Measurements from ENCODE around the gene ZBTB7B.
A peak's percentile ranks its signal among the peaks of the same experiment; 100 is the strongest.

DNA sequence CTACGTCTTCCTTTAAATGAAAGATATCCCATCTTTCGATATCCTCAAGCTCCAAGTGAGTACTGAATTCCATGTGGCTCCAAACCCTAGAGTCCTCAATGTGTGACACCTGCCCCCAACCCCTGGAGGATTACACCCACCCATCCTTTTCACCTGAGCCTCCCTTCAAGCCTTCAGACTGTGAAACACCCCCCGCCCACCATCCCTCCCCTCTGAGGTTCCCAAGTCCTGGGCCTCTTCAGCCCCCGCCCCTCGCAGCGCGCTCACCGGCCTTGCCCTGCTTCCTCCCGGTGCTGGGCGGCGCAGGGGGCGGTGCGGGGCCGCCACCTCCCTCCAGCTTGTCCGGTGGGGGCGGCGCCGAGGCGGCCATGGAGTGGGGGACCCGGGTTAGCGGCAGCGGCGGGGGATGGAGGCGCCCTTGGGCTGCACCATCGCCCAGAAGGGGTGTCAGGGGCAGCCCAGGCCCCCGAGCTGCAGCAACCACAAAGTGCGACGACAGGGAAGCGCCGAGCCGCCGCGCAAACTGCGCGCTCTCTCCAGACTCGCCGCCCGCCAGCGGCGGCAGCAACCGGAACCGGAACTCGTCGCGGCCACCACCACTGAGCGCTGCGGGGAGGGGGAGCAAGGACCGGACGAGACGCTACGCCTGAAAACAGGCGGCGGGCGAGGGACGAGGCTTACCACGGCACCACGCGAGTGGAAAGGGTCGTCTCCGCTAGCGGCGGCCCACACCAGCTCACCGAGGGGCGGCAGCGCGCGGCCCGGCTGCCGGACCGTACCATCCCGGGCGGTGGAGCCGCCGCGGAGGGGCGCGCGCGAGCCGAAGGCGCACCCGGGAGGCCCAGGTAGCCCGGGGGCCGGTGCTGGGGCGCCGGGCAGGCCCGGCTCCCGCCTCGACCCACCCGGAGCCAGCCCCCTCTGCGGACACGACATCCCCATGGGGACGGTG, 41.1 kb upstream of the ZBTB7B start, which contains the start of gene PYGO2:
- TF ChIP-seq FOXK1 (CRISPR knock-in tag; IDR thresholded peaks at IDR 0.05; ENCODE audit: borderline replicate concordance): no peak
- TF ChIP-seq, protein P1, sequence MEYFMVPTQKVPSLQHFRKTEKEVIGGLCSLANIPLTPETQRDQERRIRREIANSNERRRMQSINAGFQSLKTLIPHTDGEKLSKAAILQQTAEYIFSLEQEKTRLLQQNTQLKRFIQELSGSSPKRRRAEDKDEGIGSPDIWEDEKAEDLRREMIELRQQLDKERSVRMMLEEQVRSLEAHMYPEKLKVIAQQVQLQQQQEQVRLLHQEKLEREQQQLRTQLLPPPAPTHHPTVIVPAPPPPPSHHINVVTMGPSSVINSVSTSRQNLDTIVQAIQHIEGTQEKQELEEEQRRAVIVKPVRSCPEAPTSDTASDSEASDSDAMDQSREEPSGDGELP (CRISPR knock-in tag; IDR thresholded peaks at IDR 0.05; ENCODE audit: borderline replicate concordance): peak; percentile 78
- TF ChIP-seq, protein P2, sequence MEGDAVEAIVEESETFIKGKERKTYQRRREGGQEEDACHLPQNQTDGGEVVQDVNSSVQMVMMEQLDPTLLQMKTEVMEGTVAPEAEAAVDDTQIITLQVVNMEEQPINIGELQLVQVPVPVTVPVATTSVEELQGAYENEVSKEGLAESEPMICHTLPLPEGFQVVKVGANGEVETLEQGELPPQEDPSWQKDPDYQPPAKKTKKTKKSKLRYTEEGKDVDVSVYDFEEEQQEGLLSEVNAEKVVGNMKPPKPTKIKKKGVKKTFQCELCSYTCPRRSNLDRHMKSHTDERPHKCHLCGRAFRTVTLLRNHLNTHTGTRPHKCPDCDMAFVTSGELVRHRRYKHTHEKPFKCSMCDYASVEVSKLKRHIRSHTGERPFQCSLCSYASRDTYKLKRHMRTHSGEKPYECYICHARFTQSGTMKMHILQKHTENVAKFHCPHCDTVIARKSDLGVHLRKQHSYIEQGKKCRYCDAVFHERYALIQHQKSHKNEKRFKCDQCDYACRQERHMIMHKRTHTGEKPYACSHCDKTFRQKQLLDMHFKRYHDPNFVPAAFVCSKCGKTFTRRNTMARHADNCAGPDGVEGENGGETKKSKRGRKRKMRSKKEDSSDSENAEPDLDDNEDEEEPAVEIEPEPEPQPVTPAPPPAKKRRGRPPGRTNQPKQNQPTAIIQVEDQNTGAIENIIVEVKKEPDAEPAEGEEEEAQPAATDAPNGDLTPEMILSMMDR (IDR thresholded peaks at IDR 0.05 in 2 of 3, conservative IDR thresholded peaks at IDR 0.05 in 1 of 3; ENCODE audit: insufficient read depth in 2 of 3, low read depth in 1 of 3, low read length in 3 of 3): peak; percentile 64 to 86 (median 70)
- TF ChIP-seq, protein P3, sequence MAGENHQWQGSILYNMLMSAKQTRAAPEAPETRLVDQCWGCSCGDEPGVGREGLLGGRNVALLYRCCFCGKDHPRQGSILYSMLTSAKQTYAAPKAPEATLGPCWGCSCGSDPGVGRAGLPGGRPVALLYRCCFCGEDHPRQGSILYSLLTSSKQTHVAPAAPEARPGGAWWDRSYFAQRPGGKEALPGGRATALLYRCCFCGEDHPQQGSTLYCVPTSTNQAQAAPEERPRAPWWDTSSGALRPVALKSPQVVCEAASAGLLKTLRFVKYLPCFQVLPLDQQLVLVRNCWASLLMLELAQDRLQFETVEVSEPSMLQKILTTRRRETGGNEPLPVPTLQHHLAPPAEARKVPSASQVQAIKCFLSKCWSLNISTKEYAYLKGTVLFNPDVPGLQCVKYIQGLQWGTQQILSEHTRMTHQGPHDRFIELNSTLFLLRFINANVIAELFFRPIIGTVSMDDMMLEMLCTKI (IDR thresholded peaks at IDR 0.05; ENCODE audit: partially characterized antibody): no peak
- TF ChIP-seq, protein P4, sequence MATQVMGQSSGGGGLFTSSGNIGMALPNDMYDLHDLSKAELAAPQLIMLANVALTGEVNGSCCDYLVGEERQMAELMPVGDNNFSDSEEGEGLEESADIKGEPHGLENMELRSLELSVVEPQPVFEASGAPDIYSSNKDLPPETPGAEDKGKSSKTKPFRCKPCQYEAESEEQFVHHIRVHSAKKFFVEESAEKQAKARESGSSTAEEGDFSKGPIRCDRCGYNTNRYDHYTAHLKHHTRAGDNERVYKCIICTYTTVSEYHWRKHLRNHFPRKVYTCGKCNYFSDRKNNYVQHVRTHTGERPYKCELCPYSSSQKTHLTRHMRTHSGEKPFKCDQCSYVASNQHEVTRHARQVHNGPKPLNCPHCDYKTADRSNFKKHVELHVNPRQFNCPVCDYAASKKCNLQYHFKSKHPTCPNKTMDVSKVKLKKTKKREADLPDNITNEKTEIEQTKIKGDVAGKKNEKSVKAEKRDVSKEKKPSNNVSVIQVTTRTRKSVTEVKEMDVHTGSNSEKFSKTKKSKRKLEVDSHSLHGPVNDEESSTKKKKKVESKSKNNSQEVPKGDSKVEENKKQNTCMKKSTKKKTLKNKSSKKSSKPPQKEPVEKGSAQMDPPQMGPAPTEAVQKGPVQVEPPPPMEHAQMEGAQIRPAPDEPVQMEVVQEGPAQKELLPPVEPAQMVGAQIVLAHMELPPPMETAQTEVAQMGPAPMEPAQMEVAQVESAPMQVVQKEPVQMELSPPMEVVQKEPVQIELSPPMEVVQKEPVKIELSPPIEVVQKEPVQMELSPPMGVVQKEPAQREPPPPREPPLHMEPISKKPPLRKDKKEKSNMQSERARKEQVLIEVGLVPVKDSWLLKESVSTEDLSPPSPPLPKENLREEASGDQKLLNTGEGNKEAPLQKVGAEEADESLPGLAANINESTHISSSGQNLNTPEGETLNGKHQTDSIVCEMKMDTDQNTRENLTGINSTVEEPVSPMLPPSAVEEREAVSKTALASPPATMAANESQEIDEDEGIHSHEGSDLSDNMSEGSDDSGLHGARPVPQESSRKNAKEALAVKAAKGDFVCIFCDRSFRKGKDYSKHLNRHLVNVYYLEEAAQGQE (IDR thresholded peaks at IDR 0.05; ENCODE audit: borderline replicate concordance): peak; percentile 52
- TF ChIP-seq, protein P4 (CRISPR knock-in tag; IDR thresholded peaks at IDR 0.05; ENCODE audit: low read depth): peak; percentile 88
- TF ChIP-seq CHD4 (IDR thresholded peaks at IDR 0.05; ENCODE audit: insufficient read depth, insufficient replicate concordance, low read depth, low read length, poor library complexity, severe bottlenecking): no peak
- TF ChIP-seq POLR2A (conservative IDR thresholded peaks at IDR 0.05): peak; percentile 92
- TF ChIP-seq DACH1 (IDR thresholded peaks at IDR 0.05; ENCODE audit: partially characterized antibody): no peak
- peak; percentile 88 for TF ChIP-seq PCBP1 (IDR thresholded peaks at IDR 0.05; ENCODE audit: low read depth, low read length, poor library complexity, severe bottlenecking)

Measured in K562 (cell line).